DMS 273 (cell line): ENCODE data around the gene MAGEB10.
"Not testable (repeated sequence)": the region's sequence is repeated elsewhere in the genome, so short reads cannot be mapped to it uniquely, and the experiment has no call there.

Source experiments
- DNase-seq: peaks from one replicate; lab custom pipeline; 2025; ENCODE audit not compliant: unreplicated experiment; lab: John Stamatoyannopoulos, UW

The MAGEB10 gene, protein sequence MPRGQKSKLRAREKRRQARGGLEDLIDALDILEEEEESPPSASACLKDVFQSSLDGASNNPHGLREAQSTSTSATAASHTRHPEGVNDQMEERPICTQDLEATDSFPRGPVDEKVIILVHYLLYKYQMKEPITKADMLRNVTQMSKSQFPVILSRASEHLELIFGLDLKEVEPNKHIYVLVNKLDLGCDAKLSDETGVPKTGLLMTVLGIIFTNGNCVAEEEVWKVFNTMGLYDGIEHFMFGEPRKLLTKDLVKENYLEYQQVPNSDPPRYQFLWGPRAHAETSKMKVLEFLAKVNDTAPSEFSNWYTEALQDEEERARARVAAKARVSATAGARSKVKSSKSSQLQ

DNA sequence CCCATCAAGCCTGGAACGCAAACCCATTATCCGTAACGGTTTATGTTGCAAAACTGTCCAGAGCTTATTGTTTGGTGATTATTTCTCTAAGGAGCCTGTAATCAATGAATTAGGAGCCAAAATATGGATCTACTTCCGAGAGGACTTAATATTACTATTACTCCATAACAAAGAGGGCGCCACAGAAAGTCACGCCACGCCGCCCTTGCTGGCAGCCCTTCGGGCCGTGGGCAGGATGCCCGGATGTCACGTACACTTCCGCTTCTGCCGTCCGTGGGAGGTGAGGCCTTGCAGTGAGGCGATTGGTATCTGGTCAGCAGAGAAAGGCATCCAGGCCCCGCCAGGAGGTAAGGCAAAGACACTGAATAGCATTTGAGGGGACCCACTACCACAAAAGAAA lies at the start of gene MAGEB10:
TSS of gene MAGEB10 (plus strand) at position 301 of the 400 bp plus-strand sequence. CDS start 13,317 bp downstream, outside the sequence.
- DNase-seq, result no peak

- DNase-seq, result no peak
Observed at GRCh38 chrX:27765718-27766117, 42.1 kb upstream of the MAGEB10 start.

GRCh38 chrX:27767387-27767786 lies 40.4 kb upstream of the MAGEB10 start:
- no peak for DNase-seq

- DNase-seq, result no peak
Observed at GRCh38 chrX:27775984-27776383, 31.8 kb upstream of the MAGEB10 start.

- DNase-seq, result no peak
Observed at GRCh38 chrX:27796640-27797257, 11.0 kb upstream of the MAGEB10 start.

DNA sequence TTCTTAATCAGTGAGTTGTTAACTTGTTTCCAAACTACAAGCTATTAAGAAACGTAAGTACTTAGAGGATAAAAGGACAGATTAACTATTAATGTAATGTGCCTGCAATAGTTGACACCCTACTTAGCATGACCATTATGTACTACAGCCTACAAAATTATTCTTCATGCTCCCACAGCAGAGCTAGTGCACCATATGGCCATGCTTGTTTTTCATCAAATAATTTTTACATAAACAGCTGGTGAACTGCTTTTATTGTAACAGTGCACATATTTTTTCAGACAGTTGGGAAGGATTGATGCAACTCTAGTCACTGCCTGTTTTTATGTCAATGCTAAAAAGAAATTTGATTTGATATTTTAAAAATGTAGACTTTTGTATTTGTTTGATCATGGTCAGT lies 10.2 kb upstream of the MAGEB10 start:
- DNase-seq, result peak; percentile 84

- no peak for DNase-seq
Observed at GRCh38 chrX:27808226-27808625, 436 bp downstream of the MAGEB10 start.

GRCh38 chrX:27808991-27809859 lies 1.4 kb downstream of the MAGEB10 start:
- not testable (repeated sequence) for DNase-seq

GRCh38 chrX:27815209-27815608 lies 7.4 kb downstream of the MAGEB10 start:
- no peak for DNase-seq

DNA sequence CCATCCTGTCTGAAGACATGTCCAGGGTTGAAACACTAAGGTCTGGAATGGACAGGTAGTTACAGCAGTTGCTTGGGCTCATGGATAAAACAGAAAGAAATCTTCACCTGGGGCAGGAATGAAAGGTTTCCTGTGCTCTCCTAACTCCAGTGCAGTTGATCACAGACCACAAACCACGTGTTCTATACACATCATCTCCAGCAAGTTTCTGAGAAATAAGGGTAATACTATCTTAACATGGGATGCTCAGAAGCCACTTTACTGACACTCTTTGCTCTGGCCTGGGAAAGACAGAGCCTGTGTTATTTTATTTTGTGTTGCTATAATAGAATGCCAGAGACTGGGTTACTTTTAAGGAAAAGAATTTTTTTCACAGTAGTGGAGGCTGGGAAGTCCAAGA lies 16.0 kb downstream of the MAGEB10 start:
- DNase-seq, result no peak

- DNase-seq, result no peak
Observed at GRCh38 chrX:27838185-27838584, 30.4 kb downstream of the MAGEB10 start.

DNA sequence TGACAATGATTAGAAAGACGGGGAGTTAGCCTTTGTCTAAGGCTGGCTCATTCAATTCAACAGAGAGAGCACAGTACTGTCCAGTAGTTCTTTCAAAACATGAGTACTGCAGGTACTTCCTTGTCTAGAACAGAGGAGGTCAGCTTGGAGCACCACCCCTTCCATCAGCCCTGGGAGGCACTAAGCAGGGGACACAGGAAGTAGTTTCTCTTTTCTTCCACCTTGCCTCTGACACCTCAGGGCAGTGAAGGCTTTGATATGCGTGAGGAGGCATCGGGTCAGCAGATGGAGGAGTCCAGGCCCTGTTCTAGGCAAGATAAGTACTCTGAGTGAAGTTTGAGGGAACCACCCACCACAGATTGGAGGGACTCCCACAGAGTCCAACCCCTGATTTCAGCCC lies 33.1 kb downstream of the MAGEB10 start:
- no peak for DNase-seq

- no peak for DNase-seq
Observed at GRCh38 chrX:27842859-27843258, 35.1 kb downstream of the MAGEB10 start.

DNA sequence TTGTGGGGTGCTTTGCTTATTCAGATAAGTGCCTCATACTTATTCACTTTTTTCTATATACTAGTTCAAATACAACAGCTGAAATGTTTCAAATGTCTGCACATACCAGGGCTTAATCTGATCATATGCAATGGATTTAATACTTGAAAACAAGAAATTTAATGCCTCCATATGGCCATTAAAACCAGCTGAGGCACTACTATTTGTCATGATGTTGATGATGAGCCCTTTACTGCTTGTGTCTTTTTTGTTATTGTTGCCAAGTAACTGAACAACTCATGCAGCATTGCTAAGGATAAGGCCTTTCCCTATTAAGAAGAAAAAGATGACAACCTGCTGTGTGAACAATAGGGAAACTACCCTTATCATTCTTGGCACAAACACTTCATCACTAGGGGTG lies 52.5 kb downstream of the MAGEB10 start:
- DNase-seq, result no peak

DNA sequence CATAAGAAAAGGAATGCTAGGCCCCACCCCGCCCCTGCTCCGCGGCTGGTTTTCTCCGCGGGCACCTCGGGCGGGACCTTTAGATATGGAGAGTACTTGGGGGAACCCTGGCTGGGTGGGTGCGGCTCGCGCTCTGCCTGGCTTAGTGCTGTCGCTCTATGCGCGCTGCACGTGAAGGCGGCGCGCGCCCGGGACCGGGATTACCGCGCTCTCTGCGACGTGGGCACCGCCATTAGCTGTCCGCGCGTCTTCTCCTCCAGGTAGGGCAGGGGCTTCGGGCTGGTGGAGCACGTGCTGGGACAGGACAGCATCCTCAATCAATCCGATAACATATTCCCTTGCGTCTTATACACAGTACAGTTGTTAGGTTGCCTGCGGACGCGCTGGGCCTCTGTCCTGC lies 56.0 kb downstream of the MAGEB10 start:
- DNase-seq, result no peak
